ENCODE data around the gene ARMC3.

Gene ARMC3

GRCh38 chr10:23081221-23081750 lies 153.4 kb downstream of the ARMC3 start:
- no peak for DNase-seq

- no peak for DNase-seq
Measured at GRCh38 chr10:23081891-23082290, 154.0 kb downstream of the ARMC3 start.
